Measurements from ENCODE around the gene RPL36AL. TPM values are rescaled to one million over a fixed set of nuclear protein-coding genes. Genes with fewer than 3 reads are reported as not detected.
A peak's percentile ranks its signal among the peaks of the same experiment; 100 is the strongest.

RPL36AL gene
- total RNA-seq, 1 donor from 2014 or later, result 149 TPM

DNA sequence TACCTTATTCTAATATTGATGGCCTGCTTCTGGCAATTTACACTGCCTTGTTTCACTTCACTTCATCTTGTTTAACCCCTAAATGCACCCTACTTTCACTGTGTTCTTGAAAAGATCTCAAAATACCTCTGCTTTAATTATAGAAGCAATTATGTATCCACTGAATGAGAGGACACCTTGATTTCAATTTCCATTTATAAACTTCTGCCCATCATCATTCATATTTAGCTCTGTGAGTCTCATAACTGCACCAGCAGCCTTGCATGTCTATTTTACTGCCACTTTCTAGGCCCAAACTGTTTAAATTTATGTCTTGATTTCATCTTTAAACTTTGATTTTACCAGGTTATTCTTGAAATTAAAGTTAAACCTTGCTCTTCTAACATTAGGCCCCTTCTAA lies 21.7 kb upstream of the RPL36AL start:
- no peaks in the 10 kb centered on the region for H3K27me3 Mint-ChIP-seq (ENCODE audit: low read depth)
- peak overlapping the region; percentile 2 for H3K27ac Mint-ChIP-seq
- H3K9me3 Mint-ChIP-seq, result no peaks in the 10 kb centered on the region
- H3K4me1 Mint-ChIP-seq, result peaks cover 10% of the 10 kb centered on the region
- no peak for DNase-seq (ENCODE audit: low spot score in 2 of 2, unreplicated experiment in 2 of 2)
- H3K4me3 Mint-ChIP-seq, result no peak overlapping the region
- TF ChIP-seq, protein P1, sequence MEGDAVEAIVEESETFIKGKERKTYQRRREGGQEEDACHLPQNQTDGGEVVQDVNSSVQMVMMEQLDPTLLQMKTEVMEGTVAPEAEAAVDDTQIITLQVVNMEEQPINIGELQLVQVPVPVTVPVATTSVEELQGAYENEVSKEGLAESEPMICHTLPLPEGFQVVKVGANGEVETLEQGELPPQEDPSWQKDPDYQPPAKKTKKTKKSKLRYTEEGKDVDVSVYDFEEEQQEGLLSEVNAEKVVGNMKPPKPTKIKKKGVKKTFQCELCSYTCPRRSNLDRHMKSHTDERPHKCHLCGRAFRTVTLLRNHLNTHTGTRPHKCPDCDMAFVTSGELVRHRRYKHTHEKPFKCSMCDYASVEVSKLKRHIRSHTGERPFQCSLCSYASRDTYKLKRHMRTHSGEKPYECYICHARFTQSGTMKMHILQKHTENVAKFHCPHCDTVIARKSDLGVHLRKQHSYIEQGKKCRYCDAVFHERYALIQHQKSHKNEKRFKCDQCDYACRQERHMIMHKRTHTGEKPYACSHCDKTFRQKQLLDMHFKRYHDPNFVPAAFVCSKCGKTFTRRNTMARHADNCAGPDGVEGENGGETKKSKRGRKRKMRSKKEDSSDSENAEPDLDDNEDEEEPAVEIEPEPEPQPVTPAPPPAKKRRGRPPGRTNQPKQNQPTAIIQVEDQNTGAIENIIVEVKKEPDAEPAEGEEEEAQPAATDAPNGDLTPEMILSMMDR (IDR thresholded peaks at IDR 0.05; ENCODE audit: unreplicated experiment), result no peak
- H3K36me3 Mint-ChIP-seq, result peaks cover 15% of the 10 kb centered on the region

DNA sequence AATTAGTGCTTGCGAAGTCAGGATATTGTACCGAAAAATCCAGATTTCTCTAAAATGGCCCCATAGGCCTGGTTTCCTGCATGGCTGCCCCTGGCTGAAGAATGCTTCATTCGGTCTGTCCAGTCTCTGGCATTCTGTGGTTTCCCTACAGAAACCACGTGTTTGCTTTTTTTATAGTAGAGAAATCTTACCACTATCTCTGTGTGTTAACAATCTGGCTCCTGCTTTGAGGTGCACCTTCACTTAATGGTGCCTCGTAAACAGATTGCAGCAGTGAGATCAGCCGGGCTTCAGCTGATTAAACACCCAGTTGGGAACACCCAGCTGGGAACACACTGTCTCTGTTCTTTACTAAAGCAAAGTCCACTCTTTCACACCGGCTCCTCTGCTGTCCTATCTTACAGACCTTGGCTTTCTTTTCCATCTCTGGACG lies 21.3 kb upstream of the RPL36AL start:
- H3K27me3 Mint-ChIP-seq (ENCODE audit: low read depth), result no peaks in the 10 kb centered on the region
- H3K4me1 Mint-ChIP-seq, result peaks cover 13% of the 10 kb centered on the region
- DNase-seq (ENCODE audit: low spot score in 2 of 2, unreplicated experiment in 2 of 2), result no peak
- TF ChIP-seq, protein P1 (IDR thresholded peaks at IDR 0.05; ENCODE audit: unreplicated experiment), result no peak
- H3K9me3 Mint-ChIP-seq, result no peaks in the 10 kb centered on the region
- H3K4me3 Mint-ChIP-seq, result no peak overlapping the region
- H3K36me3 Mint-ChIP-seq, result peaks cover 11% of the 10 kb centered on the region
- H3K27ac Mint-ChIP-seq, result peak overlapping the region; percentile 2

DNA sequence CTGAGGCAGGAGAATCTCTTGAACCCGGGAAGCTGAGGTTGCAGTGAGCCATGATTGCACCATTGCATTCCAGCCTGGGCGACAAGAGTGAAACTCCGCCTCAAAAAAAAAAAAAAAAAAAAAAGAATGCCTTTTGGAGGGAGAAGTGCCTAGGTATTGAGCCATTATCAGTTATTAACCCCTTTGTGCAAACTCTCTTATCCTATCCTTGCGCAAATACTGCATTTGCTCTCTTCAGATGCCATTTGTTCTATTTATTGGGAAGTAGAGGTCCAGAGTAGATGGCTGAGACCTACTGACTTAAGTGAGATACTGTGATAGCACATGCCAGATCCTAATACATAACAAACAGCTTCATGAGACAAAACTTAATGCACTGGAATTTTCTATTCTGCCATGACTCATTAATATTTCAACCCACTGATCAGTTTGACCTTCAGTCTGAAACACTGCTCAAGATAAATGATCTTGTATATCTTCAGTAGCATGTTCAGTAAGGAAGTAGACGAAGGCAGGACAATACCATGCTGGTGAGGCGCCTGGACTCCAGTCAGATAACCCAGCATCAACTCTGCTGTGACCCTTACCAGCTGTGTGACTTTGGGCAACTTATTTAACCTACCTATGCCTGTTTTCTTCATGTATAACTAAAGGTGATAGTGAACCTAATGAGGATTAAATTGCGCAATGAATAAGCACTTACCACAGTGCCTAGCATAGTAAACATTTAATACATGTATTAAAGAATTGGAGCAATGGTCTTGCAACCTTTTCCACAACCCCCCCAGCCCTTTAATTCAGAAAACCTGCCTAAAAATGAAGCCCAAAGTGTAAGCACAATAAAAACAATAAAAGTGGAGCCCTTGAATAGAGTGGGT lies 20.4 kb upstream of the RPL36AL start:
- Mint-ChIP-seq H3K9me3 (no peaks in the 10 kb centered on the region), H3K36me3 (peaks cover 11% of the 10 kb centered on the region), H3K27me3 (ENCODE audit: low read depth) (no peaks in the 10 kb centered on the region), H3K4me1 (peaks cover 17% of the 10 kb centered on the region), H3K4me3 (no peak overlapping the region), H3K27ac (no peak overlapping the region)
- DNase-seq (ENCODE audit: low spot score in 2 of 2, unreplicated experiment in 2 of 2), result no peak
- TF ChIP-seq, protein P1 (IDR thresholded peaks at IDR 0.05; ENCODE audit: unreplicated experiment), result no peak

DNA sequence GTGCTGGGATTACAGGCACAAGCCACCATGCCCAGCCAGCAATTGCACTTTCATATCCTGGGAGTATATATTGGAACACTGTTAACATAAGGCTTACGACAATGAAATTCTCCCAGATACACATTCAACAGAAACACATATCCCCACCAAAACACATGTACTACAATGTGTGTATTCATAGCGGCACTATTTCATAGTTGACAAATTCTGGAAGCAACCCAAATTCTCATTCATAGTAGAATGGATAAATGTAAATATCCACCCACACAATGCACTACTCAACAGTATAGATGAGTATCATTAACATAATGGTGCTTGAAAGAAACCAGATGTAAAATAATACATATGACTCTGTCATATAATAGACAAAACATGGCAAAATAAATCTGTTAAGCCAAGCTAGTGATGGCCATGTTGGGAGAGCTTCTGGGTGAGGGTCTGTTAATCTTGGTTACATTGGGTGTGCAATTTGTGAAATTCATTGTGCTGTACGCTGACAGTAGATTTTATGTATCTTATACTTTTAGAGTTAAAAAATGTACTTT lies 17.2 kb upstream of the RPL36AL start:
- H3K4me3 Mint-ChIP-seq, result no peak overlapping the region
- no peaks in the 10 kb centered on the region for H3K27me3 Mint-ChIP-seq (ENCODE audit: low read depth)
- no peak for DNase-seq (ENCODE audit: low spot score in 2 of 2, unreplicated experiment in 2 of 2)
- H3K4me1 Mint-ChIP-seq, result peaks cover 23% of the 10 kb centered on the region
- TF ChIP-seq, protein P1 (IDR thresholded peaks at IDR 0.05; ENCODE audit: unreplicated experiment), result no peak
- H3K36me3 Mint-ChIP-seq, result peaks cover 8% of the 10 kb centered on the region
- peak overlapping the region; percentile 13 for H3K27ac Mint-ChIP-seq
- no peaks in the 10 kb centered on the region for H3K9me3 Mint-ChIP-seq

DNA sequence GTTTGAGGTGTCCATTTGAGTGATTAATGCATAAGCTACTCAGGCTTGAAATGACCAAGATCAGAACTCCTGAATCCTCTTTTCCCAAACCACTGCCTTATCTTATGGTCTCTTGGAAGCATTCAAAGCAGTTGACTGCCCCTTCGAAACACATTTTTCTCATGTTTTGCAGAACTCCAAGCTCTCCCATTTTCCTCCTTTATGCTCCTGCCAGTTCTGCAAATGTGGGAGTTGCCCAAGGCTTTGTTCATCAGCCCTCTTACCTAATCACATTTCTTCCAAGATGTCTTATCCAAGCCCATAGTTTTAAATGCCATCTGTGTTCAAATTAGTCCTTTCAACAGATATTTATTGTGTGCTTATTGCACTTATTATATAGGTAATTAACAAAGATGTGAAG lies 16.4 kb upstream of the RPL36AL start:
- H3K9me3 Mint-ChIP-seq, result no peaks in the 10 kb centered on the region
- H3K27ac Mint-ChIP-seq, result peak overlapping the region; percentile 74
- DNase-seq (ENCODE audit: low spot score in 2 of 2, unreplicated experiment in 2 of 2), result no peak
- peaks cover 27% of the 10 kb centered on the region for H3K4me1 Mint-ChIP-seq
- TF ChIP-seq, protein P1 (IDR thresholded peaks at IDR 0.05; ENCODE audit: unreplicated experiment), result no peak
- H3K36me3 Mint-ChIP-seq, result peaks cover 8% of the 10 kb centered on the region
- peak overlapping the region; percentile 32 for H3K4me3 Mint-ChIP-seq
- H3K27me3 Mint-ChIP-seq (ENCODE audit: low read depth), result no peaks in the 10 kb centered on the region

All from mesothelial cell of epicardium (in vitro differentiated cells).